Lung microvascular endothelial cell (primary cell): ENCODE results near the gene BANK1. TPM values are rescaled to one million over a fixed set of nuclear protein-coding genes. Genes with fewer than 3 reads are reported as not detected.

Source experiments
- DNase-seq, 2 donors: peaks; one replicate each; pipeline versions ENCODE4 v3.0.0 to v3.0.0-alpha.2; 2010; ENCODE audit warnings: low read depth in 2 of 2
- total RNA-seq: library from RNA; depleted of rRNA; stranded (reverse); fragments of >200 nt; gene quantifications from 2 replicates; pipeline ENCODE4 v1.2.1, GENCODE V29; 2014

BANK1 gene
- total RNA-seq, 1 donor from 2014 or later: not detected

DNA sequence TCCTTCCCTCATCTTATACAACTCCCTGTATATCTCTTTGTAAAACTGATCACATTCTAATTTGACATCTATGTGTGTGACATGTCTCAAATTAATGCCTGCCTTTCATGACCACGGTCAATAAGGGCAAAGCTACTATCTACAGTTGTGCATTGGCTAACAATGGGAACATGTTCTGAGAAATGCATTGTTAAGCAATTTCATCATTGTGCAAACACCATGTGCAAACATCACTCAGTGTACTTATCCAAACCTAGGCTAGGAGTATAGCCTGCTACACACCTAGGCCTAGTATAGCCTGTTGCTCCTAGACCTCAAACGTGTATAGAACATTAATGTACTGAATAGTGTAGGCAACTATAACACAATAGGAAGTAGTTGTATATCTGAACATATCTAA is 95.0 kb downstream of the BANK1 start:
- DNase-seq: no peak

- no peak for DNase-seq
These were observed 96.3 kb downstream of the BANK1 start for GRCh38 chr4:101886826-101887225.

GRCh38 chr4:101888472-101888871 is 97.9 kb downstream of the BANK1 start:
- no peak for DNase-seq

DNA sequence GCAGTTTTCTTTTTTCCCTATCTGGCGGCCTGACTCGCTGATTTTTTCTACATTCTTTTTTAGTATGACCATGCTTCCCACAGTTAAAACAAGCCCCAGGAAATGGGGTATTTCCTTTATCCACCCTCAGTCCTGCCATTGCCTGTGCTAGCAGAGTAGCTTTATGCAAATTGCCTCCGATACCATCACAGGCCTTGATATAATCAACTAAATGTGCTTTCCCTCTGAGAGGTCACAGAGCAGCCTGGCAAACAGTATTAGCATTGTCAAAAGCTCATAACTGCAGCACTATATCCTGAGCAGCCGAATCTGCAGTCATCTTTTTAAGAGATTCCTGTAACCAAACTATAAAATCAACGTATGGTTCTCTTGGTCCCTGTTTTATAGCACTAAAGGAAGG is 115.0 kb downstream of the BANK1 start:
- DNase-seq: peak; percentile 15 to 16

GRCh38 chr4:101910786-101911373 is 120.3 kb downstream of the BANK1 start:
- DNase-seq: no peak

DNA sequence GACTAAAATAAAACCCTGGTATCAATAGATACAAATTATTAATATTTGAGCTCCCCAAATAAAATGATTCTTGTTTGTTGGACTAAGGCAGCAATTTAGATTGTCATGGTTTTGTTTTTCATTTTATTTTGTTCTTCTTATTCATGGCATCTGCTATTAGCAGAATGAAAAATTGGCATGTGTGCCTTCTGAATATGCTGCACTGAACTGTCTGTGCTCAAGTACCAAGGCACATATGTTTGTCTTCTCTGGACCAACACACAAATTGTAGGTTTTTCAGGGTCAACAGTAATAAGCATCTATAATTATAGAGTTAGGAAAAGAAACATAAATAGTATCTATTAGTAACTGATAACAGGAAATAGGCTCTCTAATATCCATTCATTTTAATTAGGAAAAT is 121.1 kb downstream of the BANK1 start:
- no peak for DNase-seq

DNA sequence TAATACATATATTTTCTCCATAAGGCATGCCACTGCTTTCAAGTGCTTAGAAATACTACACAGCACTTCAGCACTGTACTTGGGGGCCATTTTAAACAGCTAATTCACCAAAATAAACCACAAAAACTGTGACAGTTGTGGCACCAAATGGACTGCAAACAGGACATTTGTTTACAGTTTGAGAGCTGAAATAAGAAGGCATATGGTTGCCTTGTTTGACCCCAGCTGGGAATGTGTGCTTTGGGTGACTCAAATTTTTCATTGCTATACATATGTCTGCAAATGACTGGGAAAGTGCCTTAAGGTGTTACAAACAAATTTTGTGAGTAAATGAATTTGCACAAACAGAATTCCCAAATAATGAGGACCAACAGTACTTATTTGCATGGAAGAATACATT is 124.2 kb downstream of the BANK1 start:
- DNase-seq: no peak

DNA sequence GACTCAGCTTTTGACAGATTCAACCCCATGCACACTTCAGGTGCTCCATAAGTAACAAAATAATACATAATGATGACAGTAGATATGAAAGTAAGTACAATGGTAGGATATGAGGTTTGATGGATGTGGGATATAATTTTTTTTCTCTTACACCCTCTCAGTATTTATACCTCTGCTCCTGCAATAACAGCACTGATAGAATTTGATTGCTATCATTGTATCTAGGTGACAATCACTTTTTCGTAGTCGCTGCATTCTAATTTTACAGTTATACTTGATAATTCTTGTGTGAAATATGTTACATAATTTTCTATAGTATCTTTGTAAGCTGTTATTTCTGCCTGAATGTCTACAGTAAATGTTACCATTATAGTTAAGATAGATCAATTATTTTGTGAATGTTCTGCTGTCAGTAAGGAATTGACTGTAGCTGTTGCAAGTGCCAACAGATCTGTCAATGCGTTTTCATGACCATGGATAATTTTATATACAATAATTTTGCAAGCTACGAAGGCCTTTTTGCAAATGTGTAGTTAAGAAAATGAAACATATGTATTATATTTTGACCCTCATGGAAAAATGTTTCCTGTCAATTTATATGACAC is 128.9 kb downstream of the BANK1 start:
- DNase-seq: no peak

DNA sequence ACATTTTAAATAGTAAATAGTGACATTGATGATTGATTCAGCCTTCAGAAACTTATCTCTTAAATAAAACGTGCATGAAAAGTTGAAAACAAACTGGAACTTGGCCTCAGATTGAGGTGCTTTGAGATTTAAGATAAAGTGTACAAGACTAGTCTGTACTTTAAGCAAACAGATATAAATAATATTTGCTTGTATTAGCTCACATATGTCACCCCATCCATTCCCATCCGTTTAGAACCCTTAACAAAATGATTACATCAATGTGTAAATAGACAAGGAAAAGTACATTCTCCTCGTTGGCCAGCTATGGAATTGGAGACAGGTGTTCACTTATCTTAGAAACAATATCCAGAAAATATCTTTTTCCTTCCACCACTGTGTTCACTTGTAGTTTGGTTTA is 130.8 kb downstream of the BANK1 start:
- no peak for DNase-seq

DNA sequence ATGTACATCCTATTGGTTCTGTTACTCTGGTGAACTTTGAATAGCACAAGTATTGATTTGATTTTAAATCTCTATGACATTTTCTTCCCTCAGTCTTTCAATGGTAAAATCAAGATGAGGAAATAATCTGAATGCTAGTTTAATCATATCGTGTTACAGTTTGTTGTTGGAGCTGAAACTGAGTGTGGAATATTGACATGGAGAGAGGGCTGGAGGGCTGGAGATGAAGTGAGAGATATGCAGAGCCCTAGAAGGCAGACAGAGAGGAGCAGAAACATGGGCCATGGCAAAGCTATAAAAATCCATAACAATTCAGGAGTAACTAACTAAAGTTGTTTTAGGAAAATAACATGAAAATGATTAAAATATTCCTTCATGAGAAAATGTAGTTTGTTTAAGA is 141.1 kb downstream of the BANK1 start:
- DNase-seq: no peak

- no peak for DNase-seq
These were observed 143.3 kb downstream of the BANK1 start for GRCh38 chr4:101933855-101934254.

DNA sequence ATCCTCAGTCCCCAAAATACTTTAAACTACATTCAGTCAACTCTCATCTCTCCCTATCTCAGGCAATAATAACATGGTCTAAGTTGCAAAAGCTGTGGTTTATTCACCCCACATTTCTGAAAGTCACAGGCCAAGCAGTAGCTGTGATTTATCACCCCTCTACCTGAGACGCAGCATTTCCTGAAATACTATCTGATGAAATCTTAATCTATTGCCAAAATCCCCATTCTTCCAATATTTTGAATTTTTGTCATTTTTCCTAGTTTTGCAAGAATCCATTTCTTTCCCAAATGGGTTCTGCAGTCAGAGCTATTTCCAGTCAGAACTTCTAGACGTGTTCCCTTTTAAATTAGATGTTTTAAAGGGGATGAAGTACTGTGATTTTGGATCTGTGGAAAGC is 148.3 kb downstream of the BANK1 start:
- DNase-seq: no peak

GRCh38 chr4:101941816-101942358 is 151.4 kb downstream of the BANK1 start:
- DNase-seq: no peak

- no peak for DNase-seq
These were observed 152.4 kb downstream of the BANK1 start for GRCh38 chr4:101942891-101943290.

GRCh38 chr4:101944649-101945048 is 154.1 kb downstream of the BANK1 start:
- no peak for DNase-seq

DNA sequence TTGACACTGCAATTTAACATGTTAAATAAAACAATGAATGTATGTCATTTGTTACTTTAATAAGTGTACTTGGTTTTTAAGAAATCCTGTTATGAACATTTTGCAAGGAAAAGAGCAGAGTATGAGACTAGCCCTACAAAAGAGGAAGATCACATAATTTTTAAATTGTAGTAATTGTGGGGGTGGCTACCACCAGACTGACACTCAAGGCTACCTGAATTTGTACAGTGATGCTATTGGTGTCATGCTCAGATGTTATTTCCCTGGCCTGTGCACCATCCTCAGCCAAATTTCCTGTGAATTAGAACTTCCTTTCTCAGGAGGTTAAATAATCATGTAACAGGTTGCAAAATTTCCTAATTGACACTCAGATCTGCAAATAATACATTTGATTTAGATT is 157.5 kb downstream of the BANK1 start:
- no peak for DNase-seq

- DNase-seq: no peak
These were observed 158.4 kb downstream of the BANK1 start for GRCh38 chr4:101948951-101949350.

GRCh38 chr4:101950258-101950979 is 159.9 kb downstream of the BANK1 start:
- no peak for DNase-seq

- no peak for DNase-seq
These were observed 162.5 kb downstream of the BANK1 start for GRCh38 chr4:101952985-101953384.

DNA sequence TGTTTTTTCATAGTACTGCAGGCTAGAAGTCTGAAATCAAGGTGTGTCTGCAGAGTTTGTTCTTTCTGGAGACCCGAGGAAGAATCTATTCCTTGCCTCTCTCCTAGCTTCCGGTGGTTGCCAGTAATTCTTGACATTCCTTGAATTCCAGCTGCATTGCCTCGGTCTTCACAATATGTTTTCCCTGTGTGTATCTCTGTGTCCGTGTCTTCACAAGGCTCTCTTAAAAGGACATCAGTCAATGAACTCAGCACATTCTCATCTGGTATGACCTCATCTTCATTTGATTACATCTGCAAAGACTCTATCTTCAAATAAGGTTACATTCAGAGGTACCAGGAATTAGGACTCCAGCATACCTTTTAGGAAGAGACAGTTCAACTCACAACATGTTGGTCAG is 163.4 kb downstream of the BANK1 start:
- DNase-seq: peak in 1 of 2 donors; percentile 65

DNA sequence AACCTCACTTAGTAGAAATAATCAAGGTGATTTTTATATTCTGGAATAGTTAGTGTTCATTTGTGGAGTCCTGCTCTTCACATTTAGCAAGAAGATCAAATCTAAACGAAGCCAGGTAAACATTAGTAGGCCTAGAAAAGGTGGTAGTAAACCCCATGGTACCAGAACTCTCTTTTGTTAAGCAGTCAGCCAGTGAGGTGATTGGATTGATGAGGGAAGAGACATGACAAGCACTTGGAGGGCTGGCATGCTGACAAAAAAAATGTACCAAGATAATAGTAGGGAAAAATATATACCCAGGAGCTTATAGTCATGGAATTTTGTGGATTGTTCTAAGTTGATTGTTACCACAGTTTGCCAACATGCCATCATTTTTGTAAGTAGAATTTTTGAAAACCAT is 163.8 kb downstream of the BANK1 start:
- peak; percentile 1 to 11 for DNase-seq

DNA sequence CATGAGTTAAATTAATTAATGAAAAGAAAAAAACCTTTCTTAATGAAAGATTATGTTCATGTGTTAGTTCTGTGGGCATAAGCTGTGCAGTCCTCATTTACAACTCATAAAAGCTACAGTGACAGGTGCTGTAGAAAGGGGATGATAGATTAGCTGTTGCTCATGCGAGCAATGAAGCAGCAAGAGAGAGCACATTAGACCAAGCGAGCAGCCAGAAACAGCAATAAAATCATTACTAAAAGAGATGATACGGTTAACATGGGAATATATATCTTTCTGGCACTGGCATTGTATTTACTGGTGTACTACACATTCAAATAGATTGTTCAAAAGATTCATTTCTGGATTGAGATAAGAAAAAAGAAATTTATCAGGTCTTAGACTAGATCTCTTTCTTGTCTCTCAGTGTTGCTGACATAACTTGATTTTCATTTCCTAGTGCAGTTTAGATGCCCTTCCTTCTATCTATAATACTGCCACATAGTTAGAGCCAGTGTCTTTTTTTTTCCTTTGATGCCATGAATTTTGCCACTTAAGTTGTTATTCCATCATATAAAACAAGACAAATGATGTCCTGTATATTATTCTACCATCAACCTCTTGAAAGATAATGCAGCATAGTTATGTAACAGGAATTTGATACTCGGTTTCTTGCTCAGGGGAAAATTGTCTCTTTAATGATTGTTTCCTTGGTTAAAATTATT is 164.6 kb downstream of the BANK1 start:
- peak in 1 of 2 donors; percentile 5 for DNase-seq
